Activated CD8-positive, alpha-beta memory T cell treated with anti-CD3 and anti-CD28 coated beads for 48 hours (primary cell): Measurements from ENCODE around the gene UNK.
A peak's percentile ranks its signal among the peaks of the same experiment; 100 is the strongest.
"Not testable (repeated sequence)": the region's sequence is repeated elsewhere in the genome, so short reads cannot be mapped to it uniquely, and the experiment has no call there.

ENCODE experiments used
- DNase-seq, 3 experiments: peaks; one replicate each; pipeline ENCODE4 v3.0.0-alpha.2; 2020; ENCODE audit warnings: low read depth in 2 of 3, low spot score in 2 of 3

The UNK gene

DNA sequence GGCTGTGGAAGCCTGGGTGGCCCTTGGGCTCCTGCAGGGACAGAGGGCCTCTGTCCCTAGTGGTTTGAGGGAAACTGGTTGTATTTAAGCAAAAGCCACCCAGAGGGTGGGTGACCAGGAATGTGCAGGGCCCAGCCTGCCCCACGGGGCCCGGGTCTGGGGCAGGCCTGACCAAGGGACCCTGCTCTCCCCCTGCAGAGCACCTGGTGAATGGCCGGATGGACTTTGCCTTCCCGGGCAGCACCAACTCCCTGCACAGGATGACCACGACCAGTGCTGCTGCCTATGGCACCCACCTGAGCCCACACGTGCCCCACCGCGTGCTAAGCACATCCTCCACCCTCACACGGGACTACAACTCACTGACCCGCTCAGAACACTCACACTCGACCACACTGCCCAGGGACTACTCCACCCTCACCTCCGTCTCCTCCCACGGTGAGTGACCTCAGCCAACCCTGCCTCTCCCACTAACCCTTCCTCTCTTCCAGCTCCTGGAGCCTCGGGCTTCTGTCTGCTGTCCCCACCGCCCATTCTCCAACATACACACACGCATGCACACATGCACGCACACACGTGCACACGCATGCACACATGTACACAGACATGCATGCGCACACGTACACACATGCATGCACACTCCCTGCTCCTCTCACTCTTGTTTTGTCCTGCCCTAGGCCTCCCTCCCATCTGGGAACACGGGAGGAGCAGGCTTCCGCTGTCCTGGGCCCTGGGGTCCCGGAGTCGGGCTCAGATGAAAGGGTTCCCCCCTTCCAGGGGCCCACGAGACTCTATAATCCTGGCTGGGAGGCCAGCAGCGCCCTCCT lies 30.0 kb upstream of the UNK start:
- no peak for DNase-seq

GRCh38 chr17:75755205-75755901 lies 29.3 kb upstream of the UNK start:
- DNase-seq, result no peak

GRCh38 chr17:75755990-75756389 lies 28.6 kb upstream of the UNK start:
- DNase-seq, result no peak

DNA sequence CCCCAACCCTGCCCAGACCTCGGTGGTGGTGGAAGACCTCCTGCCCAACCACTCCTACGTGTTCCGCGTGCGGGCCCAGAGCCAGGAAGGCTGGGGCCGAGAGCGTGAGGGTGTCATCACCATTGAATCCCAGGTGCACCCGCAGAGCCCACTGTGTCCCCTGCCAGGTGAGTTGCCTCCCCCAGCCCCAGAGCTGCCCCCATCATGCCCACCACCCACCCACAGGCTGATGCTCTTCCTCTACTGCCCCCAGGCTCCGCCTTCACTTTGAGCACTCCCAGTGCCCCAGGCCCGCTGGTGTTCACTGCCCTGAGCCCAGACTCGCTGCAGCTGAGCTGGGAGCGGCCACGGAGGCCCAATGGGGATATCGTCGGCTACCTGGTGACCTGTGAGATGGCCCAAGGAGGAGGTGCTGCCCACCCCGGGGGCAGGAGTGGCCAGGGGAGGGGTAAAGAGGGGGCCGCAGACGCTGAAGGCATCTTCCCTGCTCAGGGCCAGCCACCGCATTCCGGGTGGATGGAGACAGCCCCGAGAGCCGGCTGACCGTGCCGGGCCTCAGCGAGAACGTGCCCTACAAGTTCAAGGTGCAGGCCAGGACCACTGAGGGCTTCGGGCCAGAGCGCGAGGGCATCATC lies 28.0 kb upstream of the UNK start:
- no peak for DNase-seq

GRCh38 chr17:75757086-75757681 lies 27.4 kb upstream of the UNK start:
- DNase-seq, result no peak

DNA sequence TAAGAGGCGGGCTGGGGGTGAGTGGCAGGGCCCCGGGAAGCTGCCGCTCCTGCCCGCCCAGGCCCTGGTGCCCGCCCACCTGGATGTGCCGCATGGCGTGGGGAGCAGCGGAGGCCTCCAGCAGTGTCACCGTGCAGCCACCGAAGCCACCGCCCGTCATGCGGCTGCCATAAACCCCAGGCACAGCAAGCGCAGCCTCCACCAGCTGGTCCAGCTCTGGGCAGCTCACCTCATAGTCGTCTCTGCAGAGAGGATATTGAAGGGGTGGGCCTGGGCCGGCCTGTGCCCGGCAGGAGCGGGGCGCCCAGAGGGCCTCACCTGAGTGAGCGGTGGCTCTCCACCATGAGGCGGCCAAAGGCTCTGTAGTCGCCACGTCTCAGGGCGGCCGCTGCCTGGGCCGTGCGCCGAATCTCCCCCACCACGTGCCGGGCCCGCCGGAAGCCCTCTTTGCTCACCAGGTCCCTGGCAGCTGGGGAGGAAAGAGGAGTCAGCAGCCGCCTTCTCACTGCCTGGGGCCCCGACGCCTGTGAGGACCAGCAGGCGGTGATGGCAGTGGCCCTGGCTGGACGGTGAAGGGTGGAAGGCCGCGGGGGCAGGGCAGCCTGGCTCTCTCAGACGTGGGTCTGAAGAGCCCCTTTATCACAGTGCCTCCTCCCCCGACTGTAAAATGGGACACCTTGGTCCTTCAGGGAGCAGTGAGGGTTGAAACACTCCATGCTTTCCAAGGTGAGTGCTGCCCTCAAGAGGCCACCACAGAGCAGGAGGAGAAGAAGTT lies 26.3 kb upstream of the UNK start:
- no peak for DNase-seq

GRCh38 chr17:75759457-75759856 lies 25.1 kb upstream of the UNK start:
- no peak for DNase-seq

GRCh38 chr17:75759978-75760640 lies 24.5 kb upstream of the UNK start:
- DNase-seq, result not testable (repeated sequence)

DNA sequence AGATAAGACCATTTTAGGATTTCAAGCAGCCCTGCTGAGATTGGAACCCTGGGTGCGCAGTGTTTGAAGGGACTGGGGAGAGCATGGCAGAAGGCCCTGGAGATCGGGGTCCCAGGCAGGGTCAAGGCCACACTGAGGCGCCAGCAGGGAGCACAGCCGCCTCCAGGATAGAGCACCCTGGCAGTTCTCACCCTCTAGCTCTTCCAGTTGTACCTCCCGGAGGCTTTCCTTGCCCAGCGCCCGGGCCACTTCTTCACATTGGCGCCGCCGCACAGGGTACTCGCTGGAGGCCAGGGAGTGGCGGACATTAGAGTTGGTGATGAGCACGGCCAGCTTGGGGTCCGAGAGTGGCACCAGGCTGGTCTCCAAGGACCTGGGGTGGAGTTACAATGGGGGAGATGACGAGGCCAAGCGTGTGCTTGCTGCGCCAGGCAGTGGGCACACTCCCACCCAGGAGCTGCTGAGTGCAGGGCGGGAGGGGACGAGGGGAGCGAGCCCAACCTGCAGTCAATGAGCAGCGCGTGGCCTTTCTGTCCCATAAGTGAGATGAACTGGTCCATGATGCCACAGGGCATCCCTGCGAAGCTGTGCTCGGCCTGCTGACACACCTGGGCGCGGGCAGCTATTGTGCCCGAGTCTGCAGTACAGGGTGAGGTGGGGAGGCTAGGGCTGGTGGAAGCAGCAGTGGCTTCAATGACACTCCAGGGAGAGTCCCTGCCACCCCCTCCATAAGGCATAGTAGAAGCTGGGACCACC lies 21.9 kb upstream of the UNK start:
- no peak for DNase-seq

DNA sequence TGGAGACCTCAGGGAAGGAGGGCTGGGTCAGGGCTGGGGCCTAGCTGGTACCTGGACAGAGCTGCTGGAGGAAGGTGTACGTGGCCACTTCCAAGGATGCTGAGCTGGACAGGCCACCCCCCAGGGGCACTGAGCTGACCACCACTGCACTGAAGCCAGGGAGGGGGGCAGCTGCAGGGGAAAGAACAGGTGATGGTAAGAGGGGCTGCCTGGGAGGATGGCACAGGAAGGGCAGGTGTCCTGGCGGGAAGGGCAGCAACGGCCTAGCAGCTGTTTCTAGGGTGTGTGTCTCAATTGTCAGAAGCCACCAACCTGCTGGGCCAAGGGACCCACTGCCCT lies 21.4 kb upstream of the UNK start:
- DNase-seq, result no peak

DNA sequence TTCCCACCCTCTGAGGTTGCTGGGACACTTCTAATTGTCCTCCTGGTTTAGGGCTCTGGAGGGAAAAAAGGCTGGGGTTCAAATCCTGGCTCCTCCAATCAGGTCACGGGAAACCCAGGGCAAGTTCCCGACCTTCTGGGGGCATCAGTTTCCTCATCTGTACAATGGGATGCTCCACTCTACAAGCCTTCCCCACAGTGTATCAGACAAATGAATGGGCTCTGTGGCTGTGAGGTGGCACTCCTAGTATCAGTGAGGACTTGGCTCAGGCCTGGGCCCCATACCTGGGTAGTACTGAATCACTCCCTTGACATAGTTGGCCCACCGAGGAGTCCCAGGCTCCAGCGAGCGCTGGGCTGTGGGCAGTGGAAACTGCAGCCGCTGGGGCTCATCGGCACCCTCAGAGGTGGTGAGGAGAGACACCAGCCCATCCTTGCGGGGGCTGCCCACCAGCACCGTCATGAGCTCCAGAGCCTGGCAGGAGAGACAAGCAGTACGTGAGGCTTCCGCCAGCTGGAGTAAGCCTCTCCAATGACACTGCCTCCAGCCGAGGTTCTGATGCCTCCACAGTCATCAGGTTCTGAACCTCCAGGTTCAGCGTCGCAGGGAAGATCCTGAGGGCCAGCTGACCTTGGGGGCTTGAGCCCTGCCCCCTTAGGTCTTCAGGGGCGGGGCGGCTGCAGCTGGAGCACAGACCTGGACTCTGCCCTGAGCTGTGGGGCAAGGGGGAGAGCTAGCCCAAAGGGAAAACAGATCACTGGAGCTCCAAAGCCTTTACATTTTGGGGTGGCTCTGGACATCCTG lies 20.8 kb upstream of the UNK start:
- DNase-seq, result no peak

- no peak for DNase-seq
Observed at GRCh38 chr17:75764417-75764710, 20.2 kb upstream of the UNK start.

DNA sequence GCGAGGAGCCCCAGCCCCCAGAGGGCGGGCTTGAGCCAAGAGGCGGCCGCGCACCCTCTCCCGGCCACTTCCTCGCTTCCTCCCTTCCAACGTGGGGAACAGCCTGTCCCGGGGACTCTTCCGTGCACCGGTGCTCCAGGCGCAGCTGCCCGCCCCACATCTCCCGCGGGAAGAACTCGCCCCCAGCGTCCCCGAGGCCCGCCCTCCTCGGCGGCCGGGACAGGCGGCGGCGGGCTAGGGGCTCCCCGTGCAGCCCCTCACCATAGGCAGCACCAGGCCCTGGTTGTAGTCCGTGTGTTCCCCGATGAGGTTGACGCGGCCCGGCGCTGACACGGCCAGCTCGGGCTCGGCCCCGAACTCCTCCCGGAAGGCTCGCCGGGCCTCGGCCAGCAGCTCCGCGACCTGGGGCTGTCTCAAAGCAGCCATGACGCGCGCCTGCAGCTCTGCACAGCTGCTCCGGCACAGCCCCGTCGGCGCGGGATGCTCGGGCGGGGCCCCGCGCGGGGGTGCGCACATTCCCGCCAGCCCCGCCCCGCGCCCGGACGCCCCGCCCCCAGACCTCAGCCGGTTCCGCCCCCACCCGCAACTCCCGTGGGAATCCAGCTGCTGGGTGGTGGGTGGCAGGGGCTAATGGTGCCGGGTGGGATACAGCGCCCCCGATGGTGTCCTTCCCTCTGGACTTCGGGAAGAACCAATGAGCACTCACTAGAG lies 19.7 kb upstream of the UNK start, which contains the start of gene GALK1:
GALK1 (minus strand) TSS at position 482 of the 711 bp plus-strand sequence; CDS start at position 426, 56 bp downstream.
- peak in 1 of 3 experiments; percentile 44 for DNase-seq

- DNase-seq, result no peak
Observed at GRCh38 chr17:75765981-75766380, 18.6 kb upstream of the UNK start.

DNA sequence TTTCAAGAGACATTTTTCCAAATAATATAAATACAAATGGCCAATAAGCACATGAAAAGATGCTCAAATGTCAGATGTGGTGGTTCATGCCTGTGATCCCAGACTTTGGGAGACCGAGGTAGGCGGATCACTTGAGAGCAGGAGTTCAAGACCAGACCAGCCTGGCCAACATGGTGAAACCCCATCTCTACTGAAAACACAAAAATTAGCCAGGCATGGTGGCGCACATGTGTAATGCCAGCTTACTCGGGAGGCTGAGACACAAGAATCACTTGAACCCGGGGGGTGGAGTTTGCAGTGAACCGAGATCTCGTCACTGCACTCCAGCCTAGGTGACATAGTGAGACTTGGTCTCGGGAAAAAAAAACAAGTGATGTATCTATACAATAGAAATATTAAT lies 16.7 kb upstream of the UNK start:
- no peak for DNase-seq

DNA sequence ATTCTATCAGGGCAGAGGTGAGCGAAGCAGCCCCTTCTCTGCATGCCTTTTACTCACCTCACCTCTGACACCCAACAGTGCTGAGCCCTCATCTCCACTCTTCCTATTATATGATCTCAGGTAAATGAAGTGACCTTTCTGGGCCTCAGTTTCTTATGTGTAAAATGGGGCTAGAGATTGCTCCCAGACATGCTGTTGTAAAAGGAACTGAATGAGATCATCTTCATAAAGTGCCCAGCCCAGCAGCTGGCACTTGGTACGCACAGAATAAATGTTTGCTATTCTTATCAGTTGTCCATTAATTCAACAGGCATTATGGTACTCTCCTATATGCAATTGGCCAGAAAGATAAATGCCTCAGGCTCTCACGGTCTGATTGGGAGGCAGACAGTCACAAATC lies 15.1 kb upstream of the UNK start:
- DNase-seq, result no peak

DNA sequence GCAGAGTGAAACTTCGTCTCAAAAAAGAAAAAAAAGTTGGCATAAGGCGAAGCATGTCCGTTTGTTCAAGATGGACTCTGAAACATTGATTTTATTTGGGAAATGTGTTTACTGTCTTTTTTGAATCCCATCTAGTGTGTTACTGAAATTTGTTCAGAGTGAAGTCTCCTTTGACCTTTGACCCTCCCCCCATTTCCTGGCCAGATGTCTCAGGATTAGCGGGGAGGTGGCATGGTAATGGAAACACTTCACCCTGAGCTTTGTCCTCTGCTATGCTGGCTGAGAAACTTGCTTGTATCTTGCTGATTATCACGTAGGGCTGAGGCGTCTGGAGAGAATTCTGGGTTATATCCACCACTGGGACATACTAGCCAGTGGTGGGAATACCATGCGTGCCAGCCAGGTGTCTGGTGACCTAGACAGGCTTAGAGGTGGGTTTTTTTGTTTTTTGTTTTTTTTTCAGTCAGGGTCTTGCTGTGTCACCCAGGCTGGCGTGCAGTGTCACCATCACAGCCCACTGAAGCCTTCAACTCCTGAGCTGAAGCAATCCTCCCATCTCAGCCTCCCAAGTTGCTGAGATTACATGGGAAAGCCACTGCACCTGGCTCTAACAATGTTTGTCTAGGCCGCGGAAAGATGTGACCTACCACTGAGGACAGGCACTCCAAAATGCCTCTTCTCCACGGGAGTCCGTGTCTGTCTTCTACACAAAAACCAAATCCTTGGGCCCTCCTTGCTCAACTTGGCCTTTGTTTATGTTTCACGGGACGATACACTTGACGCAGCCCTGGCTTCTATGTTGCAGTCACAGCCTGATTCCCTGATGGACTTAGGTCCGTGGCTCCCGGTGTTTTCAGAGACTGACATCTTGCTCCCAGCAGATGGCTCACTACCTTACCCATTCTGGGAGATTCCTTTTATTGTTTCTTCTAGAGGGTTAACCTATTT lies 13.0 kb upstream of the UNK start:
- DNase-seq, result no peak
